HCT116 (cell line): ENCODE results near the gene ERBIN. TPM values are rescaled to one million over a fixed set of nuclear protein-coding genes. Genes with fewer than 3 reads are reported as not detected.
"Not testable (repeated sequence)": the region's sequence is repeated elsewhere in the genome, so short reads cannot be mapped to it uniquely, and the experiment has no call there.

Experiments used
- ATAC-seq: fragments of 200-7000 bp; cut with Tn5 transposase; 2 replicates; pipeline ENCODE4 v1.9.1; 2020; ENCODE audit warnings: mild to moderate bottlenecking, moderate library complexity
- BruUV-seq: library from RNA; stranded (reverse); fragments of 400-500 nt; replicated peaks from 2 replicates; lab custom pipeline; 2021; lab: Mats Ljungman, UMichigan
- CTCF ChIA-PET: fragments of 300-600 bp; sonication (Branson Sonifier 250); formaldehyde crosslinking; loops from one replicate; lab custom pipeline; 2021; ENCODE audit warnings: antibody characterized with exemption; lab: Charles Lee
- POLR2A ChIA-PET: fragments of 300-600, 350-600 bp; sonication (Branson Sonifier 250); formaldehyde crosslinking; loops from one replicate; lab custom pipeline; 2021; ENCODE audit warnings: antibody characterized with exemption; lab: Charles Lee
- RAD21 ChIA-PET, 2 experiments: fragments of 300-600 bp; sonication (Branson Sonifier 250); formaldehyde crosslinking; loops; one replicate each; lab custom pipeline; 2023; ENCODE audit warnings: low total read pairs in 2 of 2; ENCODE audit not compliant: uncharacterized antibody in 2 of 2, unreplicated experiment in 2 of 2, low non-redundant PET in 1 of 2; lab: Charles Lee
- DNase-seq: peaks from one replicate; pipeline ENCODE4 v3.0.0-alpha.2; 2010; ENCODE audit warnings: low read depth, low spot score
- H2AFZ ChIP-seq: fragments of 200-600 bp; shearing (Covaris generic), sonication (generic); 2 replicates; pipeline ENCODE4 v1.6.1; 2017; ENCODE audit warnings: low read depth, mixed run types, mixed read lengths, antibody characterized with exemption, low read length; ENCODE audit not compliant: poor library complexity, severe bottlenecking
- H3K27ac ChIP-seq: 2 replicates; pipeline ENCODE4 v1.5.1; 2012; ENCODE audit warnings: low read depth, low read length
- H3K27me3 ChIP-seq: fragments of 200-600 bp; sonication (generic); 2 replicates; pipeline ENCODE4 v1.6.1; 2016; ENCODE audit warnings: mixed run types, low read length, mixed read lengths; ENCODE audit not compliant: insufficient read depth
- H3K36me3 ChIP-seq, 2 experiments: fragments of 200-500 bp in 1 of 2; fragments of 200-600 bp in 1 of 2; sonication (Bioruptor generic) in 1 of 2; sonication (generic) in 1 of 2; 2 replicates each; pipeline versions ENCODE4 v1.5.1 to v1.6.1; 2014 to 2016; ENCODE audit warnings: low read length in 2 of 2, inconsistent platforms in 1 of 2, mixed read lengths in 1 of 2, mixed run types in 1 of 2; ENCODE audit not compliant: insufficient read depth in 2 of 2, control insufficient read depth in 1 of 2
- H3K4me1 ChIP-seq, 2 experiments: fragments of 200-600 bp in 1 of 2; sonication (generic) in 1 of 2; 2 replicates each; pipeline versions ENCODE4 v1.5.1 to v1.6.1; 2012 to 2017; ENCODE audit warnings: low read length in 2 of 2, inconsistent platforms in 1 of 2, mild to moderate bottlenecking in 1 of 2, mixed read lengths in 1 of 2, mixed run types in 1 of 2, moderate library complexity in 1 of 2; ENCODE audit not compliant: insufficient read depth in 2 of 2, control insufficient read depth in 1 of 2
- H3K4me2 ChIP-seq: fragments of 200-600 bp; sonication (generic); 2 replicates; pipeline ENCODE4 v1.6.1; 2017; ENCODE audit warnings: mixed run types, low read length, mixed read lengths
- H3K4me3 ChIP-seq, 2 experiments: fragments of 200-600 bp in 1 of 2; sonication (generic) in 1 of 2; replicated peaks in 1 of 2; 2 replicates each; pipeline ENCODE4 v1.5.1; 2011 to 2016; ENCODE audit warnings: low read length in 2 of 2, control low read depth in 1 of 2, low read depth in 1 of 2, mild to moderate bottlenecking in 1 of 2, mixed read lengths in 1 of 2, mixed run types in 1 of 2
- H3K79me2 ChIP-seq: fragments of 200-600 bp; sonication (generic); 2 replicates; pipeline ENCODE4 v1.6.1; 2017; ENCODE audit warnings: mild to moderate bottlenecking, mixed run types, low read length, moderate library complexity, mixed read lengths; ENCODE audit not compliant: insufficient read depth
- H3K9ac ChIP-seq: fragments of 200-600 bp; sonication (generic); 2 replicates; pipeline ENCODE4 v1.6.1; 2016; ENCODE audit warnings: low read length, mixed read lengths
- H3K9me2 ChIP-seq: fragments of 200-600 bp; sonication (generic), shearing (Covaris generic); 2 replicates; pipeline ENCODE4 v1.6.1; 2017; ENCODE audit warnings: mixed run types, mild to moderate bottlenecking, moderate library complexity; ENCODE audit not compliant: insufficient read depth
- H3K9me3 ChIP-seq, 2 experiments: fragments of 200-500 bp in 1 of 2; fragments of 200-600 bp in 1 of 2; sonication (Bioruptor generic) in 1 of 2; sonication (generic) in 1 of 2; 2 replicates each; pipeline ENCODE4 v1.6.1; 2014 to 2017; ENCODE audit warnings: low read length in 2 of 2, mixed read lengths in 2 of 2, inconsistent platforms in 1 of 2, low read depth in 1 of 2, mild to moderate bottlenecking in 1 of 2, mixed run types in 1 of 2, moderate library complexity in 1 of 2; ENCODE audit not compliant: control insufficient read depth in 1 of 2, insufficient read depth in 1 of 2
- H4K20me1 ChIP-seq: fragments of 200-600 bp; sonication (generic), shearing (Covaris generic); 2 replicates; pipeline ENCODE4 v1.6.1; 2017; ENCODE audit warnings: mixed run types, mild to moderate bottlenecking, moderate library complexity; ENCODE audit not compliant: insufficient read depth
- CBX3 ChIP-seq: IDR thresholded peaks from 2 replicates; pipeline ENCODE4 v1.6.1; 2012; ENCODE audit warnings: low read depth
- CEBPB ChIP-seq: IDR thresholded peaks from 2 replicates; pipeline ENCODE4 v1.6.1; 2012; ENCODE audit warnings: low read depth
- ELF1 ChIP-seq: IDR thresholded peaks from 2 replicates; pipeline ENCODE4 v1.6.1; 2012; ENCODE audit warnings: low read depth, borderline replicate concordance
- EZH2 ChIP-seq: fragments of 200-600 bp; sonication (generic); IDR thresholded peaks from 2 replicates; pipeline ENCODE4 v1.6.1; 2017; ENCODE audit warnings: antibody characterized with exemption, mixed run types
- EZH2phosphoT487 ChIP-seq: fragments of 200-600 bp; IDR thresholded peaks from 2 replicates; pipeline ENCODE4 v1.6.1; 2018; ENCODE audit warnings: antibody characterized with exemption, borderline replicate concordance
- FOSL1 ChIP-seq: IDR thresholded peaks from 2 replicates; pipeline ENCODE4 v1.6.1; 2012; ENCODE audit warnings: low read depth
- POLR2A ChIP-seq: IDR thresholded peaks from 2 replicates; pipeline ENCODE4 v1.7.0; 2011; ENCODE audit warnings: borderline replicate concordance; ENCODE audit not compliant: insufficient read depth, insufficient read length; ENCODE audit errors: extremely low read depth
- POLR2AphosphoS5 ChIP-seq: IDR thresholded peaks from 2 replicates; pipeline ENCODE4 v1.6.1; 2011; ENCODE audit warnings: mild to moderate bottlenecking, low read depth, low read length, moderate library complexity
- RAD21 ChIP-seq: IDR thresholded peaks from 2 replicates; pipeline ENCODE4 v1.6.1; 2012; ENCODE audit warnings: low read depth, mild to moderate bottlenecking
- SIN3A ChIP-seq: IDR thresholded peaks from 2 replicates; pipeline ENCODE4 v1.6.1; 2012; ENCODE audit warnings: low read depth
- SP1 ChIP-seq: IDR thresholded peaks from 2 replicates; pipeline ENCODE4 v1.6.1; 2012; ENCODE audit warnings: low read depth
- intact Hi-C: fragments of 100-400 bp; cut with micrococcal nuclease; formaldehyde crosslinking; loops from 2 replicates; pipeline ENCODE4 v1.10.0; 2022
- total RNA-seq: library from RNA; stranded (reverse); gene quantifications from one replicate; pipeline ENCODE4 v1.2.1, GENCODE V29; 2021; ENCODE audit not compliant: unreplicated experiment
- TF ChIP-seq, protein P1 (sequence below): IDR thresholded peaks from 2 replicates; pipeline ENCODE4 v1.6.1; 2012; ENCODE audit warnings: low read depth
- TF ChIP-seq, protein P2 (sequence below): IDR thresholded peaks from 2 replicates; pipeline ENCODE4 v1.6.1; 2012

Gene ERBIN
- total RNA-seq, 1 experiment from 2014 or later = 57.4 TPM

DNA sequence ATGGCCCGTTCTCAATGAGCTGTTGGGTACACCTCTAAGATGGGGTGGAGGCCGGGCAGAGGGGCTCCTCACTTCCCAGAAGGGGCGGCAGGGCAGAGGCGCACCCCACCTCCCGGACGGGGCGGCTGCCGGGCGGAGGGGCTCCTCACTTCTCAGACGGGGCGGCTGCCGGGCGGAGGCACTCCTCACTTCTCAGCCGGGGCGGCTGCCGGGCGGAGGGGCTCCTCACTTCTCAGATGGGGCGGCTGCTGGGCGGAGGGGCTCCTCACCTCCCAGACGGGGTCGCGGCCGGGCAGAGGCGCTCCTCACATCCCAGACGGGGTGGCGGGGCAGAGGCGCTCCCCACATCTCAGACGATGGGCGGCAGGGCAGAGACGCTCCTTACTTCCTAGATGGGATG, 31.3 kb downstream of the ERBIN start:
- H3K4me2 ChIP-seq, DNase-seq, H3K27me3 ChIP-seq, H3K27ac ChIP-seq, ATAC-seq, H3K9ac ChIP-seq, H3K9me2 ChIP-seq, CTCF ChIA-PET, RAD21 ChIA-PET, H2AFZ ChIP-seq, H3K4me3 ChIP-seq, H3K9me3 ChIP-seq, H3K4me1 ChIP-seq, intact Hi-C loops, H3K36me3 ChIP-seq, BruUV-seq, POLR2A ChIA-PET: not testable (repeated sequence)
- peaks cover 21% of the 10 kb centered on the region; the same call in 1 of the 2 replicates for H4K20me1 ChIP-seq
- H3K79me2 ChIP-seq = peaks cover 87% of the 10 kb centered on the region

DNA sequence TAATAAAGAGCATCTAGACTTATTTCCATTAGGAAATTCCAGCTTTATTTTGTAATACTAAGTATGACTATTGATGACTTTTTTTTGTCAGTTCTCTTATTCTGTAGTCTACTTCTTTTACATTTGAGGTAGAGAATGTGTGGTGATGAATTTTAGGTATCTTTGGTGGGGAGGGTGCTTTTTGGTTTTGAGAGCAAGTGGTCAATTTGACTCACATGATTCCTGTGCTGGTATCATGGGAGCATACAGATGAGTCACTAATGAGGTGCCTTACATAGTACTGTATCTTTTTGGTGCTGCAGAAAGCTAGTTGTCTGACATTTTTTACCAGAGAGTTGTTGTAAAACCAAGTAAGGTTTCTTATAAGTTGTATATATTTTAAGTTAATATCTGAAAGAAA, 35.3 kb downstream of the ERBIN start:
- DNase-seq = no peak
- Histone ChIP-seq H2AFZ (no peak overlapping the region), H3K4me2 (no peak overlapping the region), H3K36me3 (no peaks in the 10 kb centered on the region), H3K9ac (no peak overlapping the region), H3K4me1 (peaks cover 0 to 4% of the 10 kb centered on the region in 2 experiments; a peak in 1 of 4 replicates), H3K27me3 (no peaks in the 10 kb centered on the region), H3K9me2 (no peaks in the 10 kb centered on the region), H3K4me3 (no peak overlapping the region), H3K9me3 (no peaks in the 10 kb centered on the region), H3K79me2 (peaks cover 88% of the 10 kb centered on the region), H4K20me1 (peaks cover 26% of the 10 kb centered on the region; the same call in 1 of the 2 replicates), H3K27ac (no peak overlapping the region)
- POLR2A ChIA-PET = interaction anchor here (0.6 kb wide), 1 partner anchor 320 kb away, joined by 3 read pairs; no protein-coding TSS in a partner anchor
- ATAC-seq = no peak
- TF ChIP-seq, protein P1, sequence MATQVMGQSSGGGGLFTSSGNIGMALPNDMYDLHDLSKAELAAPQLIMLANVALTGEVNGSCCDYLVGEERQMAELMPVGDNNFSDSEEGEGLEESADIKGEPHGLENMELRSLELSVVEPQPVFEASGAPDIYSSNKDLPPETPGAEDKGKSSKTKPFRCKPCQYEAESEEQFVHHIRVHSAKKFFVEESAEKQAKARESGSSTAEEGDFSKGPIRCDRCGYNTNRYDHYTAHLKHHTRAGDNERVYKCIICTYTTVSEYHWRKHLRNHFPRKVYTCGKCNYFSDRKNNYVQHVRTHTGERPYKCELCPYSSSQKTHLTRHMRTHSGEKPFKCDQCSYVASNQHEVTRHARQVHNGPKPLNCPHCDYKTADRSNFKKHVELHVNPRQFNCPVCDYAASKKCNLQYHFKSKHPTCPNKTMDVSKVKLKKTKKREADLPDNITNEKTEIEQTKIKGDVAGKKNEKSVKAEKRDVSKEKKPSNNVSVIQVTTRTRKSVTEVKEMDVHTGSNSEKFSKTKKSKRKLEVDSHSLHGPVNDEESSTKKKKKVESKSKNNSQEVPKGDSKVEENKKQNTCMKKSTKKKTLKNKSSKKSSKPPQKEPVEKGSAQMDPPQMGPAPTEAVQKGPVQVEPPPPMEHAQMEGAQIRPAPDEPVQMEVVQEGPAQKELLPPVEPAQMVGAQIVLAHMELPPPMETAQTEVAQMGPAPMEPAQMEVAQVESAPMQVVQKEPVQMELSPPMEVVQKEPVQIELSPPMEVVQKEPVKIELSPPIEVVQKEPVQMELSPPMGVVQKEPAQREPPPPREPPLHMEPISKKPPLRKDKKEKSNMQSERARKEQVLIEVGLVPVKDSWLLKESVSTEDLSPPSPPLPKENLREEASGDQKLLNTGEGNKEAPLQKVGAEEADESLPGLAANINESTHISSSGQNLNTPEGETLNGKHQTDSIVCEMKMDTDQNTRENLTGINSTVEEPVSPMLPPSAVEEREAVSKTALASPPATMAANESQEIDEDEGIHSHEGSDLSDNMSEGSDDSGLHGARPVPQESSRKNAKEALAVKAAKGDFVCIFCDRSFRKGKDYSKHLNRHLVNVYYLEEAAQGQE = no peak
- TF ChIP-seq EZH2 = no peak
- TF ChIP-seq POLR2AphosphoS5 = no peak
- TF ChIP-seq ELF1 = no peak
- TF ChIP-seq RAD21 = no peak
- TF ChIP-seq POLR2A = no peak
- TF ChIP-seq SP1 = no peak
- TF ChIP-seq SIN3A = no peak
- TF ChIP-seq FOSL1 = no peak
- TF ChIP-seq, protein P2, sequence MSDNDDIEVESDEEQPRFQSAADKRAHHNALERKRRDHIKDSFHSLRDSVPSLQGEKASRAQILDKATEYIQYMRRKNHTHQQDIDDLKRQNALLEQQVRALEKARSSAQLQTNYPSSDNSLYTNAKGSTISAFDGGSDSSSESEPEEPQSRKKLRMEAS = no peak
- no peak for TF ChIP-seq CEBPB
- TF ChIP-seq CBX3 = no peak
- no peak for TF ChIP-seq EZH2phosphoT487
- BruUV-seq = no TSS peak
- intact Hi-C loops = no loop called here
- CTCF ChIA-PET = no interaction called here
- RAD21 ChIA-PET = no interaction called here
